Panc1 (cell line): ENCODE measurements around the gene PCDH15.

Source experiments
- CTCF ChIP-seq: fragments of 450-650 bp; IDR thresholded peaks from 2 replicates; pipeline ENCODE4 v1.5.1; 2017; ENCODE audit warnings: mild to moderate bottlenecking
- POLR2AphosphoS5 ChIP-seq: IDR thresholded peaks from 2 replicates; pipeline ENCODE4 v1.6.1; 2012; ENCODE audit warnings: mild to moderate bottlenecking, low read depth, low read length, moderate library complexity
- REST ChIP-seq, 2 experiments: IDR thresholded peaks; 2 replicates each; pipeline ENCODE4 v1.6.1; 2011 to 2012; ENCODE audit warnings: low read depth in 2 of 2, control low read depth in 1 of 2, low read length in 1 of 2, mild to moderate bottlenecking in 1 of 2, moderate library complexity in 1 of 2; ENCODE audit not compliant: insufficient read depth in 1 of 2
- SIN3A ChIP-seq: IDR thresholded peaks from 2 replicates; pipeline ENCODE4 v1.6.1; 2012; ENCODE audit warnings: low read depth, mild to moderate bottlenecking, low read length, moderate library complexity, borderline replicate concordance; ENCODE audit not compliant: insufficient read depth

DNA sequence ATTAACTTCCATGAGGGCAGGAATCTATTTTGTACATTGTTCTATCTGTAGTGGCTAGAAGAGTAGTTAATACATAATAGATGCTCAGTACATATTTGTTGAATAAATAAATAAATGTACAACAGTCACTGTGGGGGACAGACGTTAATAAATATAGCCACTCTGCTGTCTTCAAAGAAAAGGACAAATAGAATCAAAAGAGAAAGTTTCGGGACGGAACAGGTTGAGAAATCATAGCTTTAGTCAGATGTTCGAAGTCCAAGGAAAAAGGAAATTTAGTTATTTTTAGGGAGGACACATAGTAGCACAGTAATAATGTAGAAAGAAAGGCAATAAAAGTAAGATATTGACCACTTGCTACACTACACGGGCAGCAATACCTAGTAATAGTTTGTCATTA is 861.4 kb downstream of the PCDH15 start:
- TF ChIP-seq CTCF (no peak), REST (IDR thresholded peaks at IDR 0.05; ENCODE audit: insufficient read depth in 1 of 2, low read depth in 2 of 2, low read length in 1 of 2) (no peak), POLR2AphosphoS5 (no peak), SIN3A (no peak)
